Measurements from ENCODE around the gene APOF. TPM values are rescaled to one million over a fixed set of nuclear protein-coding genes. Genes with fewer than 3 reads are reported as not detected.
A peak's percentile ranks its signal among the peaks of the same experiment; 100 is the strongest.

Gene APOF
- polyA plus RNA-seq, 1 experiment, result not detected

DNA sequence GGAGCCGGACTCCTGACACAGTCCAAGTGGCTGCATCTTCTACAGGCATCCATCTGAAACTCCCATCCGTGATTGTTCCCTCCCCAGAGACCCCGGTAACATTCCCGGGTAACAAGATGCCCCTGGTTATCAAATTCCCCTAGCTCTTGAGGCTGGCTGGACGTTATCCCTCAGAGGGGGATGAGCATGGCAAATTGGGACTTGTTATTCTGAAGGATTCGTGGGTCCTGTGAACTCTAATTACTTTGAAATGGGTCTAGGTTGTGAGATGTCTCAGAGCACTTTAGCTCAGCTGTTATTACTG, 28.2 kb downstream of the APOF start:
- ChIA-PET CTCF (interaction anchor here (0.6 to 2.7 kb wide), 4 partner anchors 15 to 239 kb away, joined by 3 to 12 read pairs (median 6); no protein-coding TSS in a partner anchor), POLR2A (interaction anchor here (2.1 kb wide), 1 partner anchor 18 kb away, joined by 13 read pairs; the partner anchor contains the start of gene CNPY2)
- peak overlapping the region; percentile 91 for H3K27ac ChIP-seq (ENCODE audit: low read depth, low read length)
- DNase-seq (ENCODE audit: low read depth, low spot score), result no peak
- H3K9me3 ChIP-seq (ENCODE audit: control insufficient read depth, insufficient read depth, low read length), result no peaks in the 10 kb centered on the region
- H3K4me3 ChIP-seq (ENCODE audit: low read depth, low read length), result peak overlapping the region; percentile 67
- TF ChIP-seq, protein P1, sequence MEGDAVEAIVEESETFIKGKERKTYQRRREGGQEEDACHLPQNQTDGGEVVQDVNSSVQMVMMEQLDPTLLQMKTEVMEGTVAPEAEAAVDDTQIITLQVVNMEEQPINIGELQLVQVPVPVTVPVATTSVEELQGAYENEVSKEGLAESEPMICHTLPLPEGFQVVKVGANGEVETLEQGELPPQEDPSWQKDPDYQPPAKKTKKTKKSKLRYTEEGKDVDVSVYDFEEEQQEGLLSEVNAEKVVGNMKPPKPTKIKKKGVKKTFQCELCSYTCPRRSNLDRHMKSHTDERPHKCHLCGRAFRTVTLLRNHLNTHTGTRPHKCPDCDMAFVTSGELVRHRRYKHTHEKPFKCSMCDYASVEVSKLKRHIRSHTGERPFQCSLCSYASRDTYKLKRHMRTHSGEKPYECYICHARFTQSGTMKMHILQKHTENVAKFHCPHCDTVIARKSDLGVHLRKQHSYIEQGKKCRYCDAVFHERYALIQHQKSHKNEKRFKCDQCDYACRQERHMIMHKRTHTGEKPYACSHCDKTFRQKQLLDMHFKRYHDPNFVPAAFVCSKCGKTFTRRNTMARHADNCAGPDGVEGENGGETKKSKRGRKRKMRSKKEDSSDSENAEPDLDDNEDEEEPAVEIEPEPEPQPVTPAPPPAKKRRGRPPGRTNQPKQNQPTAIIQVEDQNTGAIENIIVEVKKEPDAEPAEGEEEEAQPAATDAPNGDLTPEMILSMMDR (IDR thresholded peaks at IDR 0.05; ENCODE audit: low read depth, low read length), result no peak
- no peaks in the 10 kb centered on the region for H3K27me3 ChIP-seq (ENCODE audit: control insufficient read depth, insufficient read depth, low read length)

DNA sequence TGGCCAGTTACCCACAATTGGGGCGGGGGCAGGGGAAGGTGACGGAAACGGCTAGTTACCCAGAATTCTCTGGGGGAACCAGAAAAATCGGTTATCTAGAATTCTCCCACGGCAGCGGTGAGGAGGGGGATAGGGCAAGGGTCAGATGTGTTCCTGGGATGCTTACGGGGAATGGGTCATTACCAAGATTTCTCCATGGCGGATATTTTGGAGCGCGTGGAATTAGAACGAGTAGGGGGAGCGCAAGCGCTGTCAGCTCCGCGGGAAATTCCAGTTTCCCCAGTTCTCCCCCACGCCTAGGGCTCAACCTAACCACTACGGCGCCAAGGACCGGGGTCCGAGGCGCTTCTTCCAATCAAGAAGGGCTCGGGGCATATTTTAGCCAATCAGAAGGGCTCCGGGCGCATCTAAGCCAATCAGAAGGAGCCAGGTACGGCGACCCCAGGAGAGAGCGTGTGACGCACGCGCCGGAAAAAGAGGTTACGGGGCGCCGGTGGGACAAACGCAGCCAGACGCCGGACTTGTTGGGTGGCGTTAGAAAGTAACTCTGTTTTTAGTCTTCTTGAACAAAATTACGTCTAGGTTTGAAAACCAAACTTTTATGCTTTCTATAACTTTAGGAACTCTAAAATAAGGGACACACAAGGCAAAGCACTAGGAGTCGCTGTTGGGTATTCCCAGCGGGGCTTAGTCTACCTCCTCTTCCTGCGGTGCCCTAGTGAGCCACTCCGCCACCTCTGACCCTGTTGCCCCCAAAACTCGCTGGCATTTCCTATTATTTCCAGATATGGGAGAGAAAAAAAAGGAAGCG, 28.8 kb downstream of the APOF start, which contains the start of gene PAN2:
PAN2 (minus strand) TSS at position 322 of the 811 bp plus-strand sequence. CDS start 906 bp downstream, outside the sequence.
- Histone ChIP-seq H3K9me3 (ENCODE audit: control insufficient read depth, insufficient read depth, low read length) (no peaks in the 10 kb centered on the region), H3K27ac (ENCODE audit: low read depth, low read length) (peak within 1 kb of the TSS; percentile 91), H3K27me3 (ENCODE audit: control insufficient read depth, insufficient read depth, low read length) (no peaks in the 10 kb centered on the region), H3K4me3 (ENCODE audit: low read depth, low read length) (peak within 1 kb of the TSS; percentile 67)
- POLR2A ChIA-PET, result interaction anchor here (1.0 to 2.1 kb wide), 3 partner anchors 18 to 116 kb away, joined by 5 to 13 read pairs (median 7); partner anchors contain the start of genes CNPY2, STAT2 and TIMELESS
- CTCF ChIA-PET, result interaction anchor here (0.6 to 2.7 kb wide), 6 partner anchors 12 to 239 kb away, joined by 3 to 12 read pairs (median 5); no protein-coding TSS in a partner anchor
- peak; percentile 90 for DNase-seq (ENCODE audit: low read depth, low spot score)
- TF ChIP-seq, protein P1 (IDR thresholded peaks at IDR 0.05; ENCODE audit: low read depth, low read length), result peak; percentile 84

DNA sequence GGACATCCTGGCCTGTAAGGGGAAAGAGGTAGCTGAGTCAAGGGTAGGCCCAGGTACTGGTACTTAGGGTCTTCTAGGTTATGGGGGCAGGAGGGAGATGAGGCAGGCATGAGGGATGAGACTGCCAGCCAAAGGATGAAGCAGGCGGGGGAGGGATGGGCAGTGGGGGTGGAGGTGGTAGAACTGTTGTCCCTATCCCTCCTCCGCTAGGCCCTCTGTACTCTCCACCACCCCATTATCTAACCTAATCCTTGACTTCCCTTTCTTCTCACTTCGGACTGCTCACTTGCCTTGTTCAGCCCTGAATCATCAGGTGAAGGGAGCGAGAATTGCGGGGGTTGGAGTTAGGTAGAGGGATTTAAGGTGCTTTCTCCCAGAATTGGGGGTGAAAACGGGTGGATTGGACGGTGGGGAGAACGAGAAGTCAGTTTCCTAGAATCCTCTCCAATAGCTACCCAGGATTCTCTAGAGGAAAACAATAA, 29.4 kb downstream of the APOF start:
- CTCF ChIA-PET, result interaction anchor here (0.6 to 2.7 kb wide), 4 partner anchors 12 to 131 kb away, joined by 5 to 7 read pairs (median 5); no protein-coding TSS in a partner anchor
- Histone ChIP-seq H3K9me3 (ENCODE audit: control insufficient read depth, insufficient read depth, low read length) (no peaks in the 10 kb centered on the region), H3K27ac (ENCODE audit: low read depth, low read length) (peak overlapping the region; percentile 91), H3K4me3 (ENCODE audit: low read depth, low read length) (peak overlapping the region; percentile 67), H3K27me3 (ENCODE audit: control insufficient read depth, insufficient read depth, low read length) (no peaks in the 10 kb centered on the region)
- TF ChIP-seq, protein P1 (IDR thresholded peaks at IDR 0.05; ENCODE audit: low read depth, low read length), result no peak
- POLR2A ChIA-PET, result interaction anchor here (1.0 to 2.1 kb wide), 3 partner anchors 17 to 116 kb away, joined by 5 to 13 read pairs (median 7); partner anchors contain the start of genes CNPY2, STAT2 and TIMELESS
- no peak for DNase-seq (ENCODE audit: low read depth, low spot score)

DNA sequence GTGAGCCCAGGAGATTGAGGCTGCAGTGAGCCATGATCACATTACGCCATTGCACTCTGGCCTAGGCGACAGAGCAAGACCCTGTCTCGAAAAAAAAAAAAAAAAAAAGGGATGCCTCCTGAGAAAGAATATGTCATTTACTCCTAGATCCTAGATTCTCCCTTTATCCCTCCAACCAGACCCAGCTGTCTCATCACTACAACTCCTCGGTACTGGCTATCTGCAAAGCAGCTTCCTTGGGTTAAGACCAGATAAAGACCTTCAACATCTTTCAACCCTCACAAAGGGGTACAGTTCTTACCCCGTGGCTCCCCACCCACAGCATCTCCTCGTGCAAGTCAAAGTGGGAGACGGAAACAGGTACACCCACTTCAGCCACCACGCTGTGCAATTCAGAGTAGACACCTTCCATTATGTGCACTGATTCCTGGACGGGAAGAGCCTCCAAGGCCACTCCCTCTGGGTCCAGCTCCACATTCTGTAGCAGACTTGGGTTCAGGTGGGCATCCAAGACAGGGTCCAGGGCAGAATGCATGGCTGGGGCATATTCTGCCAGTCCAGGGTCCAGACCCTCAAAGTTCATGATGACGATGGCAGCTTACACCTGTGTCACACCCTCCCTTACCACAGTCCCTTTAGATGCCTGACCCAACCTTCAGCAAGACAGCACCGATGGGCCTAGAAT, 30.0 kb downstream of the APOF start:
- POLR2A ChIA-PET, result interaction anchor here (0.6 to 2.1 kb wide), 3 partner anchors 16 to 117 kb away, joined by 3 to 13 read pairs (median 5); partner anchors contain the start of genes CNPY2 and TIMELESS
- H3K27me3 ChIP-seq (ENCODE audit: control insufficient read depth, insufficient read depth, low read length), result no peaks in the 10 kb centered on the region
- H3K9me3 ChIP-seq (ENCODE audit: control insufficient read depth, insufficient read depth, low read length), result no peaks in the 10 kb centered on the region
- peak overlapping the region; percentile 67 for H3K4me3 ChIP-seq (ENCODE audit: low read depth, low read length)
- TF ChIP-seq, protein P1 (IDR thresholded peaks at IDR 0.05; ENCODE audit: low read depth, low read length), result no peak
- DNase-seq (ENCODE audit: low read depth, low spot score), result no peak
- CTCF ChIA-PET, result interaction anchor here (0.6 to 2.7 kb wide), 4 partner anchors 13 to 207 kb away, joined by 4 to 7 read pairs (median 5); no protein-coding TSS in a partner anchor
- H3K27ac ChIP-seq (ENCODE audit: low read depth, low read length), result no peak overlapping the region
